Measurements from ENCODE around the gene CCL8. TPM values are rescaled to one million over a fixed set of nuclear protein-coding genes. Genes with fewer than 3 reads are reported as not detected.

CCL8 gene
- total and polyA plus RNA-seq, 4 donors, result 0.26 to 7.6 (median 0.72) TPM

DNA sequence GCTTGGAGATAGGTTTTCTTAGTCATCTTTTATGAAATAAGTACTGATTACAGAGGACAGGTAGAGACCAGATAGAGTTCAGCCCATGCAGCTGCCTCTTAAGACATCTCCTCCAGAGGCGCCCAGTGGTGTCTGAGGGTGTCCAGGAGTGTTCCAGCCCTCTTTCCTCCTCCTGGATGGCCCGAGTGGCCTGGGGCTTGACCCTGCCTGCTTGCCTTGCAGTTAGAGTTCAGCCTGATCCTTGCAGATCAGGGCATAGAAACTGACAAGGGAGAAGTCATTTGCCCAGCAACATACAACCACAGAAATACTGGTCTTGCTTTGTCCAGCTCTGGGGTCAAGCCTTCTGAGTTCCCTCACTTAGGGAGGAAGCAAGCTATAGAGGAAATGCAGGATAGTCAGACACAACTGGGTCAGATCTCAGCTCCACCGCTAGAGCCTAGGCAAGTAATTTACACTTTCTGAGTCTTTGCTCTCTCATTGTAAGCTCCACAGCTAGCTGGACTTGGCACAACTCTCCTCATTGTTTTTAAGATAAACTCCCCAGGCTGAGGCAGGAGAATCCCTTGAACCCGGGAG, 47.4 kb downstream of the CCL8 start:
- H3K9me3 ChIP-seq (ENCODE audit: control insufficient read depth in 4 of 4, insufficient read depth in 3 of 4, low read length in 3 of 4), result no peaks in the 10 kb centered on the region
- peaks cover 0 to 4% (median 0%) of the 10 kb centered on the region in 3 donors for H3K27me3 ChIP-seq (ENCODE audit: control insufficient read depth in 3 of 3, insufficient read depth in 3 of 3, low read length in 2 of 3)
- TF ChIP-seq, protein P1, sequence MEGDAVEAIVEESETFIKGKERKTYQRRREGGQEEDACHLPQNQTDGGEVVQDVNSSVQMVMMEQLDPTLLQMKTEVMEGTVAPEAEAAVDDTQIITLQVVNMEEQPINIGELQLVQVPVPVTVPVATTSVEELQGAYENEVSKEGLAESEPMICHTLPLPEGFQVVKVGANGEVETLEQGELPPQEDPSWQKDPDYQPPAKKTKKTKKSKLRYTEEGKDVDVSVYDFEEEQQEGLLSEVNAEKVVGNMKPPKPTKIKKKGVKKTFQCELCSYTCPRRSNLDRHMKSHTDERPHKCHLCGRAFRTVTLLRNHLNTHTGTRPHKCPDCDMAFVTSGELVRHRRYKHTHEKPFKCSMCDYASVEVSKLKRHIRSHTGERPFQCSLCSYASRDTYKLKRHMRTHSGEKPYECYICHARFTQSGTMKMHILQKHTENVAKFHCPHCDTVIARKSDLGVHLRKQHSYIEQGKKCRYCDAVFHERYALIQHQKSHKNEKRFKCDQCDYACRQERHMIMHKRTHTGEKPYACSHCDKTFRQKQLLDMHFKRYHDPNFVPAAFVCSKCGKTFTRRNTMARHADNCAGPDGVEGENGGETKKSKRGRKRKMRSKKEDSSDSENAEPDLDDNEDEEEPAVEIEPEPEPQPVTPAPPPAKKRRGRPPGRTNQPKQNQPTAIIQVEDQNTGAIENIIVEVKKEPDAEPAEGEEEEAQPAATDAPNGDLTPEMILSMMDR (IDR thresholded peaks at IDR 0.05; ENCODE audit: control extremely low read depth, extremely low read depth), result no peak
- no peak overlapping the region for H3K9ac ChIP-seq (ENCODE audit: insufficient read depth in 1 of 2, low read length in 2 of 2)
- ATAC-seq (ENCODE audit: insufficient read depth, low FRiP score) (no peak), DNase-seq (no peak)
- no peak overlapping the region for H3K4me3 ChIP-seq
- no peak overlapping the region for H3K27ac ChIP-seq (ENCODE audit: low read depth in 1 of 2, low read length in 1 of 2)
- H3K36me3 ChIP-seq (ENCODE audit: control insufficient read depth in 4 of 4, insufficient read depth in 4 of 4, low read length in 4 of 4), result no peaks in the 10 kb centered on the region
- H3K4me1 ChIP-seq (ENCODE audit: control insufficient read depth in 5 of 5, insufficient read depth in 5 of 5, low read length in 5 of 5), result peaks cover 0 to 3% (median 0%) of the 10 kb centered on the region in 5 donors
- WGBS, 2 donors, result 64 to 76% methylated on average over 4 of the region's 4 CpGs

DNA sequence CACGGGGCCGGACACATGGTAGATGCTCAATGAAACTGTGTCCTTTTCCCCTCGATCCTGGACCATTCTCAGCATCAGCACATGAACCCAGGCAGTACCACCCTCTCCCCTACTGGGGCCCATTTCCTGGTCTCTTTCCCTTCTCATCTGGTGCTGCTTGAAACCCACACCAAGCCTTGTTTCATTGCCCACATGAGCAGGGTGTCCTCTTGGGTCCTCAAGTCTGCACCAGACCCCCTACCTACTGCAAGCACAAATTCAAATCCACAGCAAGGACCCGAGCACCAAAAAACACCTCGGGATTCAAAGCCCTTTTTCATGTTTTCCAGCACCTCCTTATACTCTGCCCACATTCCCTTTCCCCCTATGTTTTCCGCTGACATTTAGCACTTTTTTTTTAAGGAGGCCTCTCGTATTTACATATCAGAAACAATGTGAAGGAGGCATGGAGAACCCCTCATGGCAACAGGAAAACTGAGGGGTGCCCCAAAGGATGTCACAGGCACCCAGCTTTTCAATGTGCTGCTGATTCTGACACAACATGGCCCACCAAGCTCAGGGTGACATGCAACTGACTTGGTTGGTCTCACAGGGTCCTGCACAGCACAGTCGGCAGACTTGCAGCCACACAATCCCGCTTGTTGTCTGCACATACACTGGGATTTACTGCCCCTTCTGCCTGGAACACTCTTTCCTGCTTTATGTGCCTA, 48.4 kb downstream of the CCL8 start:
- peaks cover 0 to 4% (median 0%) of the 10 kb centered on the region in 3 donors for H3K27me3 ChIP-seq (ENCODE audit: control insufficient read depth in 3 of 3, insufficient read depth in 3 of 3, low read length in 2 of 3)
- no peaks in the 10 kb centered on the region for H3K9me3 ChIP-seq (ENCODE audit: control insufficient read depth in 4 of 4, insufficient read depth in 3 of 4, low read length in 3 of 4)
- H3K27ac ChIP-seq (ENCODE audit: low read depth in 1 of 2, low read length in 1 of 2), result no peak overlapping the region
- H3K4me1 ChIP-seq (ENCODE audit: control insufficient read depth in 5 of 5, insufficient read depth in 5 of 5, low read length in 5 of 5), result peaks cover 0 to 3% (median 0%) of the 10 kb centered on the region in 5 donors
- H3K36me3 ChIP-seq (ENCODE audit: control insufficient read depth in 4 of 4, insufficient read depth in 4 of 4, low read length in 4 of 4), result no peaks in the 10 kb centered on the region
- no peak overlapping the region for H3K4me3 ChIP-seq
- no peak for ATAC-seq (ENCODE audit: insufficient read depth, low FRiP score)
- 79 to 87% methylated on average over 9 of the region's 9 CpGs for WGBS, 2 donors
- no peak overlapping the region for H3K9ac ChIP-seq (ENCODE audit: insufficient read depth in 1 of 2, low read length in 2 of 2)
- TF ChIP-seq, protein P1 (IDR thresholded peaks at IDR 0.05; ENCODE audit: control extremely low read depth, extremely low read depth), result no peak
- DNase-seq, result no peak

DNA sequence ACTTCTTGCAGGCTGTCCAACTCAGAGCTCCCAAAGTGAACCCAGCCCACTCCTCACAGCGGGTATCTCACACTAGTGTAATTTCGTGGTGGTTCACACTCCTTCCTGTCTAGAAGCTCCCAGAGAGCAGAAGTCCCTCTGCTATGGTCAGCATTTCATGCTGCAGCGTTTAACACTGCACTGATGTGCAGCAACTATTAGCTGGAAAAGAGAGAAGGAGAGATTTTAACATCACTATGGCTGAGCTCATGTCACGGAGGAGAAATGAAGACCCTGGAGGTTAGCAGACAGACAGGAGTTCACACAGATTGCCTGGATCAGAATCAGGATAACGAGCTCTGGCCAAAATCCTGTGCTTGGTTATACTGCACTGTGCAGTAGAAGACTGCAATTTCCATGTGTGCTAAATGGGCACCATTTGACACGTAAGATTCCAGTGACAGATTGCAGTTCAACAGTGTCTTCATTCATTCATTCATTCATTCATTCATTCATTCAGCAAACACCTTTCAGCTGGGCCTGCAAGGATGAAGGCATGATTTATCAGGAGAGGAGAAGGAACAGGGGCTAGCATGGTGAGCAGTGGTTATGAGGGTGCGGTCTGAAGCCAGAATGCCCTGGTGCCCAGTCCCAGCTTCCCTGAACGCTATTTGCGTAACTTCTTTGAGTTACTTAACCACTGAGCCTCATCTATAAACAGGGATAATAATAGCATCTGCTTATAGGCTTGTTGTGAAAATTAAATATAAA, 49.1 kb downstream of the CCL8 start:
- ATAC-seq (ENCODE audit: insufficient read depth, low FRiP score), result no peak
- 47 to 62% methylated on average over 9 of the region's 9 CpGs for WGBS, 2 donors

More for the DNA sequence above, 49.1 kb downstream of the CCL8 start:
- TF ChIP-seq, protein P1 (IDR thresholded peaks at IDR 0.05; ENCODE audit: control extremely low read depth, extremely low read depth), result no peak
- no peak overlapping the region for H3K9ac ChIP-seq (ENCODE audit: insufficient read depth in 1 of 2, low read length in 2 of 2)
- H3K4me1 ChIP-seq (ENCODE audit: control insufficient read depth in 5 of 5, insufficient read depth in 5 of 5, low read length in 5 of 5), result peaks cover 0 to 3% (median 0%) of the 10 kb centered on the region in 5 donors
- no peak for DNase-seq
- H3K36me3 ChIP-seq (ENCODE audit: control insufficient read depth in 4 of 4, insufficient read depth in 4 of 4, low read length in 4 of 4), result no peaks in the 10 kb centered on the region
- H3K27ac ChIP-seq (ENCODE audit: low read depth in 1 of 2, low read length in 1 of 2), result no peak overlapping the region
- H3K9me3 ChIP-seq (ENCODE audit: control insufficient read depth in 4 of 4, insufficient read depth in 3 of 4, low read length in 3 of 4), result no peaks in the 10 kb centered on the region
- H3K4me3 ChIP-seq, result no peak overlapping the region
- peaks cover 0 to 4% (median 0%) of the 10 kb centered on the region in 3 donors for H3K27me3 ChIP-seq (ENCODE audit: control insufficient read depth in 3 of 3, insufficient read depth in 3 of 3, low read length in 2 of 3)

All from lung (tissue), 12 donors.